ENCODE measurements around the gene ATP2C2.

DNA sequence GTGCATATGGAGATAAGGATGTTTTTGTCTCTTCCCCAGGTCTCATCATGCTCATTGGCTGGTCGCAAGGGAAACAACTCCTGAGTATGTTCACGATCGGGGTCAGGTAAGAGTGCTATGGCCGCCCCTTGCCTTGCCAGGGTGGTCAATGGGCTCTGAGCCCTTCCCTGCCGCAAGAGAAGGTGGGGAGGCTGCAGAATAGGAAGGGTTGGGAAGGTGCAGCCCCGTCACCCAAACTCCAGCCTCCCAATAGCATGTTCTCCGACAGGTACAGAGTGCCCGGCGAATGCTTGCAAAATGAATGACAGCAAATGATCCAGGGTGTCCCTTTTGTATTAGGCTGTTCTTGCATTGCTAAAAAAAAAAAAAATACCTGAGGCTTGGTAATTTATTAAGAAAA is 57.4 kb downstream of the ATP2C2 start:
- TF ChIP-seq POLR2AphosphoS5 (IDR thresholded peaks at IDR 0.05) = no peak
- TF ChIP-seq, protein P1, sequence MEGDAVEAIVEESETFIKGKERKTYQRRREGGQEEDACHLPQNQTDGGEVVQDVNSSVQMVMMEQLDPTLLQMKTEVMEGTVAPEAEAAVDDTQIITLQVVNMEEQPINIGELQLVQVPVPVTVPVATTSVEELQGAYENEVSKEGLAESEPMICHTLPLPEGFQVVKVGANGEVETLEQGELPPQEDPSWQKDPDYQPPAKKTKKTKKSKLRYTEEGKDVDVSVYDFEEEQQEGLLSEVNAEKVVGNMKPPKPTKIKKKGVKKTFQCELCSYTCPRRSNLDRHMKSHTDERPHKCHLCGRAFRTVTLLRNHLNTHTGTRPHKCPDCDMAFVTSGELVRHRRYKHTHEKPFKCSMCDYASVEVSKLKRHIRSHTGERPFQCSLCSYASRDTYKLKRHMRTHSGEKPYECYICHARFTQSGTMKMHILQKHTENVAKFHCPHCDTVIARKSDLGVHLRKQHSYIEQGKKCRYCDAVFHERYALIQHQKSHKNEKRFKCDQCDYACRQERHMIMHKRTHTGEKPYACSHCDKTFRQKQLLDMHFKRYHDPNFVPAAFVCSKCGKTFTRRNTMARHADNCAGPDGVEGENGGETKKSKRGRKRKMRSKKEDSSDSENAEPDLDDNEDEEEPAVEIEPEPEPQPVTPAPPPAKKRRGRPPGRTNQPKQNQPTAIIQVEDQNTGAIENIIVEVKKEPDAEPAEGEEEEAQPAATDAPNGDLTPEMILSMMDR (IDR thresholded peaks at IDR 0.05) = no peak
